Measurements from ENCODE around the gene KRTAP9-9. TPM values are rescaled to one million over a fixed set of nuclear protein-coding genes. Genes with fewer than 3 reads are reported as not detected.

The KRTAP9-9 gene
- total RNA-seq, 1 experiment from 2014 or later, result not detected

DNA sequence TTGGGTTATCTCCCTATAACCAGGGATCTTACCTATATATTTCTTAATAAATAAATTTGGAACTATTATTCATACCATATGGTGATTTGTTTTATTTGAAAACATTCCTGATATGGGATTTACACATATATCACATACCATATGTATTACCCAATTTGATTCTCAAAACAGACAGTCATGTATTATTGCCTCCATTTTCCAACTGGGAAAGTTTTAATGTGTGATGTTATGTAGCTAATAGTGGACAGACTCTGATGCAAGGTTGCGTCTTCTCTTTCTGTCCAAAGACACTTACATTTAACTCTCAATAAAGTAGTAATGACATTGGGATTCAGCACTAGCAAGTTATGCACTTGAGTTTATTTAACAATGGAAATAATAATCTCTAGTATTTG, 1.1 kb downstream of the KRTAP9-9 start:
- no peak overlapping the region for H3K4ac ChIP-seq (ENCODE audit: low read depth, low read length)
- H4K20me1 ChIP-seq (ENCODE audit: control insufficient read depth, insufficient read depth, insufficient read length), result no peaks in the 10 kb centered on the region
- no peak for DNase-seq
- no peak overlapping the region for H3K27ac Mint-ChIP-seq
- H3K18ac ChIP-seq (ENCODE audit: insufficient read length, low read depth, low read length), result no peak overlapping the region
- H3K79me1 ChIP-seq (ENCODE audit: insufficient read depth, low read depth, low read length, poor library complexity, severe bottlenecking), result no peaks in the 10 kb centered on the region
- H3K27me3 Mint-ChIP-seq (ENCODE audit: low read depth), result peaks cover 16% of the 10 kb centered on the region
- H3K27me3 ChIP-seq (ENCODE audit: insufficient read depth, low read length), result no peaks in the 10 kb centered on the region
- H2BK15ac ChIP-seq (ENCODE audit: low read depth, low read length), result no peak overlapping the region
- no peak overlapping the region for H3K4me2 ChIP-seq (ENCODE audit: insufficient read depth, insufficient read length, low read length)
- H3K9me3 ChIP-seq (ENCODE audit: control insufficient read depth, low read depth, low read length), result no peaks in the 10 kb centered on the region
- H3T11ph ChIP-seq (ENCODE audit: low read length), result no peak overlapping the region
- no peak overlapping the region for H4K5ac ChIP-seq (ENCODE audit: insufficient read length, low read depth, low read length)
- no peak overlapping the region for H2AFZ ChIP-seq (ENCODE audit: low read length)
- no peaks in the 10 kb centered on the region for H3K23me2 ChIP-seq (ENCODE audit: insufficient read length, low read depth, low read length, poor library complexity, severe bottlenecking)
- TF ChIP-seq, protein P1, sequence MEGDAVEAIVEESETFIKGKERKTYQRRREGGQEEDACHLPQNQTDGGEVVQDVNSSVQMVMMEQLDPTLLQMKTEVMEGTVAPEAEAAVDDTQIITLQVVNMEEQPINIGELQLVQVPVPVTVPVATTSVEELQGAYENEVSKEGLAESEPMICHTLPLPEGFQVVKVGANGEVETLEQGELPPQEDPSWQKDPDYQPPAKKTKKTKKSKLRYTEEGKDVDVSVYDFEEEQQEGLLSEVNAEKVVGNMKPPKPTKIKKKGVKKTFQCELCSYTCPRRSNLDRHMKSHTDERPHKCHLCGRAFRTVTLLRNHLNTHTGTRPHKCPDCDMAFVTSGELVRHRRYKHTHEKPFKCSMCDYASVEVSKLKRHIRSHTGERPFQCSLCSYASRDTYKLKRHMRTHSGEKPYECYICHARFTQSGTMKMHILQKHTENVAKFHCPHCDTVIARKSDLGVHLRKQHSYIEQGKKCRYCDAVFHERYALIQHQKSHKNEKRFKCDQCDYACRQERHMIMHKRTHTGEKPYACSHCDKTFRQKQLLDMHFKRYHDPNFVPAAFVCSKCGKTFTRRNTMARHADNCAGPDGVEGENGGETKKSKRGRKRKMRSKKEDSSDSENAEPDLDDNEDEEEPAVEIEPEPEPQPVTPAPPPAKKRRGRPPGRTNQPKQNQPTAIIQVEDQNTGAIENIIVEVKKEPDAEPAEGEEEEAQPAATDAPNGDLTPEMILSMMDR (conservative IDR thresholded peaks at IDR 0.05), result no peak
- no peak overlapping the region for H2BK120ac ChIP-seq (ENCODE audit: low read depth, low read length, poor library complexity, severe bottlenecking)
- H3K56ac ChIP-seq (ENCODE audit: insufficient read length, low read depth, low read length), result no peak overlapping the region
- no peak overlapping the region for H4K91ac ChIP-seq (ENCODE audit: insufficient read length, low read depth, low read length)
- no peak overlapping the region for H3K23ac ChIP-seq (ENCODE audit: insufficient read length, low read depth, low read length)
- no peak overlapping the region for H2AK5ac ChIP-seq (ENCODE audit: insufficient read length, low read length)
- H3K27ac ChIP-seq (ENCODE audit: insufficient read length, low read depth, low read length), result no peak overlapping the region
- no peak overlapping the region for H2BK5ac ChIP-seq (ENCODE audit: insufficient read length, low read length)
- no CpG with 5 or more reads among the region's 1 CpG for WGBS (ENCODE audit: extremely low coverage, insufficient read length, low lambda C conversion rate)
- H4K8ac ChIP-seq (replicated peaks; ENCODE audit: insufficient read length, low read depth, low read length), result no peak overlapping the region
- no peaks in the 10 kb centered on the region; a peak in 1 of 5 replicates for H3K9me3 Mint-ChIP-seq
- no peak overlapping the region for H2BK20ac ChIP-seq (ENCODE audit: low read depth, low read length, poor library complexity, severe bottlenecking)
- H3K79me2 ChIP-seq (ENCODE audit: insufficient read depth, low read length), result no peaks in the 10 kb centered on the region
- H3K14ac ChIP-seq (ENCODE audit: insufficient read depth, low read length), result no peak overlapping the region
- no peaks in the 10 kb centered on the region for H3K4me1 ChIP-seq (ENCODE audit: insufficient read depth, low read length)
- no peak overlapping the region for H3K9ac ChIP-seq (ENCODE audit: extremely low read depth, insufficient read length, low read length)
- no peaks in the 10 kb centered on the region for H3K36me3 Mint-ChIP-seq (ENCODE audit: insufficient read depth in 1 of 3, low read depth in 3 of 3)
- no peak overlapping the region for H3K4me3 Mint-ChIP-seq
- no peak overlapping the region for H2BK12ac ChIP-seq (ENCODE audit: insufficient read length, low read depth, low read length)
- peaks cover 4 to 6% of the 10 kb centered on the region in 2 experiments for H3K4me1 Mint-ChIP-seq
